Measurements from ENCODE around the gene RHOD.

Gene RHOD

DNA sequence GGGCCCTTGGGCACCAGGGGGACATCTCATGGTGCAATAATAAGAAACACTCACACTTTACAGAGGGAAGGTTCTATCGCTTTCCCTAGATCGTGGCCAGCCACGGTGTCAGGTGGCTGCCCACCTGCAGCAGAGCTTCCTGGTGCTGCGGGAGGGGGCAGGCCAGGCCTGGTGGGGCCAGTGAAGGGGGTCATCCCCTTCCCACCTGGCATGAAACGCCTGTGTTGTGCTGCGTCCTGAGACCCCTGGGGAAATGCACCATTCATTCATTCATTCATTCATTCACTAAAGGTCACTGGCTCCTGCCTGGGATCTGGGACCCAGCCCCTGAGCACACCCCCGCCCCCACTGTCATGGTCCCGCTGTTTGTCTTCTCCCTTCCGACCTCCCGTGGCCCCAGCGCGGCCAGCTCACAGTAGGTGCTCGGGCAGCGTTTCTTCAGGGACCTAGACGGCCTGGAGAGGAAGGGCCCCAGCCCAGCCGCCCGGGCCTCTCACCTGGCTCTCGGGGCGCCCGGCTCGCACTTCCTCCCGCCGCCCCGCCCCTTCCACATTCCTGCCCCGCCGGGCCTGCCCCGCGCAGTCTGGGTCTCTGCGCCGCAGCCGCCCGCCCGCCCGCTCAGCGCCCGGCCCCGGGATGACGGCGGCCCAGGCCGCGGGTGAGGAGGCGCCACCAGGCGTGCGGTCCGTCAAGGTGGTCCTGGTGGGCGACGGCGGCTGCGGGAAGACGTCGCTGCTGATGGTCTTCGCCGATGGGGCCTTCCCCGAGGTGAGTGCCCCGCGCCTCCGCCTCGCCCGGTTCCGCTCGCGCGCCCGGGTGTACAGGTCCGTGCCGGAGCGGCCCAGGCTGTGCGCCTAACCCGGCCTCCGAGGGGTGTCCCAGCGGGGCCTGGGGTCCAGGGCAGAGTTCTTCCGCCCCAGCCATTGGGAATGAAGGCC lies at the start of gene RHOD:
TSS of gene RHOD (plus strand) at position 581 of the 938 bp plus-strand sequence. CDS start at position 637, 56 bp downstream.
- no peak for DNase-seq

GRCh38 chr11:67007126-67007525 lies 49.5 kb upstream of the RHOD start:
- DNase-seq: no peak

- no peak for DNase-seq
Observed at GRCh38 chr11:67010296-67010905, 46.2 kb upstream of the RHOD start.

DNA sequence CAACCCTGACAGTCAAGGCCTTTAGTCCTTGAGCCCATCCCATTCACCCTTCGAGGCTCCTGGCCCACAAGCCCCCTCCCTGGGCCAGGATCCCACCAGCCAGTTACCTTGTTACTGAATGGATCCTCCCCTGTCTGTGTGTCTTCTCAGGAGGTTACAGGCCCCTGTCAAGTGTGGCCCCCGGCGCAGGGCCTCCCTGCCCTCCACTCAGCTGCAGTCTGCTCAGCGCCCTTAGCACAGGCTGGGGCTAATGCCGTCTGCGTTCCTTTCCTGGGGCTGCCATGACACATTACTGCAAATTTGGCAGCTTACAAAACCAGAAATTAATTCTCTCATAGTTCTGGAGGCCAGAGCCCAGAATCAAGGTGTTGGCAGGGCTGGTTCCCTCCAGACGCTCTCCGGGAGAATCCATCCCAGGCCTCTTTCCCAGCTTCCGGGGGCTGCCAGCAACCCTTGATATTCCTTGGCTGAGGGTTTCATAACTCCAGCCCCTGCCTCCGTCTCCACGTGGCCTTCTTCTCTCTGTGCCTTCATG lies 43.1 kb upstream of the RHOD start:
- no peak for DNase-seq

DNA sequence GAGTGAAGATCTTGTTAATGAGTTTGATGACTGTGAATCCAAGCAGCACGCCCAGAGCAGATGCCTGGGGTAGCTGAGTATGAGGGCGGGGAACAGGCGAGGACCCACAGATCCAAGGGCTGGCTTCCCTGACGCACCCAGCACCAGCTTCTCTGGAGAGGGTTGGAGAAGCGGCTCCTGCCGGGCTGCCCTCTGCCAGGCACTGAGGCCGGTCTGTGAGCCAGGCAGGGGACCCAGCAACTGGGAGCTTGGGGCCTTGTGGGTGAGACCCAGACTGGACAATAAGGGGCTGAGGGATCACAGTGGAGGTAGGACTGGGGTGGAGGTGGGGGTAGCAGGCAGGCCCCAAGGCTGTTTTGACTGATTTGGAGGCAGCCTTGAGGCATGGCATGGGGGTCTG lies 42.3 kb upstream of the RHOD start:
- DNase-seq: no peak

- no peak for DNase-seq
Observed at GRCh38 chr11:67015048-67015447, 41.6 kb upstream of the RHOD start.

DNA sequence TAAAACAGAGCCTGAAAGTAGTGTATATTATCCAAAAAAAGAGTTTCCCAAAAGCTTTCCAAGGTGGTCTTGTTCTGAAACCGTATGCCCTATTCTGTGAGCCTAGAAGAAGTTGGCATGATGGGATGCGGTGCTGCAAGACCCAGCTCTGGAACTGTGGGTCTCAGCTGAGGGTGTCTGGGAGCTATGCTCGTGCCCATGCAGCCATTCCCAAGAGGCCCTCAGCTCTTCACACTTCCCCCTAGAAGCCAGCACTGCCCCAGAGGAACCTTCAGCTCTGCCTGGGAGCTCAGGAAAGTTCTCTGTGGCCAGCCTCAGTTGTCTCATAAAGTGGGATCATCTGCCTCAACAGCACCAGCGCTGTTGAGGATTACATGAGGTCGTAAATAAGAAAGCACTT lies 40.1 kb upstream of the RHOD start:
- DNase-seq: no peak

GRCh38 chr11:67020949-67021348 lies 35.7 kb upstream of the RHOD start:
- no peak for DNase-seq

GRCh38 chr11:67022341-67022933 lies 34.2 kb upstream of the RHOD start:
- no peak for DNase-seq

- DNase-seq: no peak
Observed at GRCh38 chr11:67022961-67023956, 33.4 kb upstream of the RHOD start, which contains the start of gene SYT12. SYT12 (plus strand) TSS chr11:67023134; CDS start chr11:67030145, 7,011 bp downstream.

- DNase-seq: no peak
Observed at GRCh38 chr11:67023957-67024353, 32.7 kb upstream of the RHOD start.

GRCh38 chr11:67024410-67024809 lies 32.2 kb upstream of the RHOD start:
- DNase-seq: no peak

- no peak for DNase-seq
Observed at GRCh38 chr11:67024966-67025365, 31.7 kb upstream of the RHOD start.

DNA sequence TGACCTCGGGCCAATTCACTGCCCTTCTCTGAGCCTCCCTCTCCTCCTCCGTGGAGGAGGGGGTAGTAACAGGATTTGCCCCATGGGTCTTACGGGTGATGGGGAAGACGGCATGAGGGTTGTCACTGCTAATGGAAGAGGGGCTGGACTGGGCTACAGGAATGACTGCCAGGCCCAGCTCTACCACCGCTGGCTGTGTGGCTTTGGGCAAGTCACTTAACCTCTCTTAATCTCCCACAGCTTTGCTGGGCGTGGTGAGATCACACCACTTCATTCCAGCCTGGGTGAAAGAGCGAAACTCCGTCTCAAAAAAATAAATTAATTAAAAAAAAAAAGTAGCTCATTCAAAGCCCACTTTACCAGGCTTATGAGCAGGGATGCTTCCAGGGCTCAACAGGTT lies 30.9 kb upstream of the RHOD start:
- no peak for DNase-seq

DNA sequence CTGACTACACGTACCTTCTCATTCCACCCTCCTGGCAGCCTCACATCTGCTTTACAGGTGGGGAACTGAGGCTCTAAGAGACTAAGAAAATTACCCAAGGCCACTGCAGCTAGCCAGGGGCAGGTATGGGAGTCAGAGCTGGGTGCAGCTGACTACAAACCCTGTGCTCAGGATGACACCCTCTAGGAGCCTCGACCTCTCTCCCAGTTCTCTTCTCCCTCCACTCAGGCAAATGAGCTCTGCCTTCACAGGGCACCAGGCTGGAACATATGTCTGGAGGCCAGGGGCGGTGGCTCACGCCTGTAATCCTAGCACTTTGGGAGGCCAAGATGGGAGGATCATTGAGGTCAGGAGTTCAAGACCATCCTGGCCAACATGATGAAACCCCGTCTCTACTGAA lies 29.7 kb upstream of the RHOD start:
- DNase-seq: no peak

GRCh38 chr11:67027483-67027930 lies 29.1 kb upstream of the RHOD start:
- no peak for DNase-seq

- no peak for DNase-seq
Observed at GRCh38 chr11:67027943-67028542, 28.6 kb upstream of the RHOD start.

- no peak for DNase-seq
Observed at GRCh38 chr11:67029146-67029545, 27.5 kb upstream of the RHOD start.

DNA sequence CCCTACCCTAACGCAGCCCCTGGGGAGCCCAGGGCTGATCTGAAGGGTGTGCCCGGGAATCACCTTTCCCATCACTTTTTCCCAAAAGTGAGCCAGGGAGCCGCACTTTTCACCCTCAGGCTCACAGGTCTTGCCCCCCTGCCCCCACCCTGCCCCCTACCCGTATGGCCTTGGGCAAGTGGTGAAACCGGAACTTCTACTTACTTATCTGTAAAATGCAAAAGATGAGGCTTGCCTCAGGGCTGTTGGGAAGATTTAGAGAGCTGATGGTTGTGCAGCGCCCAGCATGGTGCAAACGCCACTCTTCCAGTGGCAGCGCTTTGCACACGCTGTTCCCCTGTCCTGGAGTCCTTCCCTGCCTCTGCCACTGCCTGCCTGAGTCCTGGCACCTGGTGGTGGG lies 25.7 kb upstream of the RHOD start:
- DNase-seq: no peak

GRCh38 chr11:67031791-67032561 lies 24.7 kb upstream of the RHOD start:
- DNase-seq: no peak
